Panc1 (cell line): ENCODE results near the gene SHROOM3. TPM values are rescaled to one million over a fixed set of nuclear protein-coding genes. Genes with fewer than 3 reads are reported as not detected.

ENCODE experiments used
- ATAC-seq: fragments of 200-7000 bp; cut with Tn5 transposase; 2 replicates; pipeline ENCODE4 v1.9.1; 2020; ENCODE audit warnings: mild to moderate bottlenecking, moderate library complexity
- BruUV-seq: library from RNA; stranded (reverse); fragments of 400-500 nt; replicated peaks from 2 replicates; lab custom pipeline; 2021; lab: Mats Ljungman, UMichigan
- CTCF ChIA-PET: fragments of 300-600 bp; sonication (Branson Sonifier 250); formaldehyde crosslinking; loops from one replicate; lab custom pipeline; 2022; ENCODE audit warnings: antibody characterized with exemption; lab: Charles Lee
- POLR2A ChIA-PET: fragments of 300-600 bp; sonication (Branson Sonifier 250); formaldehyde crosslinking; loops from one replicate; lab custom pipeline; 2022; ENCODE audit warnings: antibody characterized with exemption; lab: Charles Lee
- DNase-seq: peaks from one replicate; pipeline ENCODE4 v3.0.0-alpha.2; 2010; ENCODE audit warnings: low read depth, low spot score
- H3K27ac ChIP-seq: 2 replicates; pipeline ENCODE4 v1.5.1; 2011; ENCODE audit warnings: mild to moderate bottlenecking, low read length, inconsistent platforms
- H3K27me3 ChIP-seq: fragments of 200-500 bp; sonication (Bioruptor generic); 2 replicates; pipeline ENCODE4 v1.6.0; 2014; ENCODE audit warnings: low read length, inconsistent platforms; ENCODE audit not compliant: control insufficient read depth, insufficient read depth
- H3K36me3 ChIP-seq: fragments of 200-500 bp; sonication (Bioruptor generic); 2 replicates; pipeline ENCODE4 v1.5.1; 2014; ENCODE audit warnings: inconsistent platforms, mild to moderate bottlenecking, low read length, moderate library complexity; ENCODE audit not compliant: control insufficient read depth, insufficient read depth
- H3K4me1 ChIP-seq: 2 replicates; pipeline ENCODE4 v1.5.1; 2011; ENCODE audit warnings: inconsistent platforms, mild to moderate bottlenecking, low read length, moderate library complexity; ENCODE audit not compliant: control insufficient read depth, insufficient read depth
- H3K4me3 ChIP-seq, 2 experiments: 2 replicates each; pipeline ENCODE4 v1.5.1; 2011 to 2012; ENCODE audit warnings: low read depth in 2 of 2, low read length in 2 of 2, mild to moderate bottlenecking in 2 of 2, inconsistent platforms in 1 of 2, moderate library complexity in 1 of 2
- H3K9me3 ChIP-seq: fragments of 200-500 bp; sonication (Bioruptor generic); 2 replicates; pipeline ENCODE4 v1.5.1; 2014; ENCODE audit warnings: low read depth, mild to moderate bottlenecking, inconsistent platforms, low read length, moderate library complexity; ENCODE audit not compliant: control insufficient read depth, insufficient read depth
- POLR2AphosphoS5 ChIP-seq: IDR thresholded peaks from 2 replicates; pipeline ENCODE4 v1.6.1; 2012; ENCODE audit warnings: mild to moderate bottlenecking, low read depth, low read length, moderate library complexity
- SIN3A ChIP-seq: IDR thresholded peaks from 2 replicates; pipeline ENCODE4 v1.6.1; 2012; ENCODE audit warnings: low read depth, mild to moderate bottlenecking, low read length, moderate library complexity, borderline replicate concordance; ENCODE audit not compliant: insufficient read depth
- TCF7L2 ChIP-seq: IDR thresholded peaks from 2 replicates; pipeline ENCODE4 v1.6.1; 2011; ENCODE audit warnings: mild to moderate bottlenecking, low read depth, low read length, inconsistent platforms
- in situ Hi-C: cut with HindIII; loops from 2 replicates; pipeline ENCODE4 v1.10.0; 2016; ENCODE audit warnings: low sequenced_read_pairs, low pct_unique_long_range_greater_than_20kb
- intact Hi-C: fragments of 100-400 bp; cut with micrococcal nuclease; formaldehyde crosslinking; loops from one replicate; pipeline ENCODE4 v1.10.0; 2022; ENCODE audit not compliant: unreplicated experiment
- total RNA-seq: library from RNA; stranded (reverse); gene quantifications from one replicate; pipeline ENCODE4 v1.2.1, GENCODE V29; 2021; ENCODE audit not compliant: unreplicated experiment
- TF ChIP-seq, protein P1 (sequence below): fragments of 450-650 bp; IDR thresholded peaks from 2 replicates; pipeline ENCODE4 v1.5.1; 2017; ENCODE audit warnings: mild to moderate bottlenecking
- TF ChIP-seq, protein P2 (sequence below), 2 experiments: IDR thresholded peaks; 2 replicates each; pipeline ENCODE4 v1.6.1; 2011 to 2012; ENCODE audit warnings: low read depth in 2 of 2, control low read depth in 1 of 2, low read length in 1 of 2, mild to moderate bottlenecking in 1 of 2, moderate library complexity in 1 of 2; ENCODE audit not compliant: insufficient read depth in 1 of 2

Gene SHROOM3
- total RNA-seq, 1 experiment from 2014 or later: 7.2 TPM

DNA sequence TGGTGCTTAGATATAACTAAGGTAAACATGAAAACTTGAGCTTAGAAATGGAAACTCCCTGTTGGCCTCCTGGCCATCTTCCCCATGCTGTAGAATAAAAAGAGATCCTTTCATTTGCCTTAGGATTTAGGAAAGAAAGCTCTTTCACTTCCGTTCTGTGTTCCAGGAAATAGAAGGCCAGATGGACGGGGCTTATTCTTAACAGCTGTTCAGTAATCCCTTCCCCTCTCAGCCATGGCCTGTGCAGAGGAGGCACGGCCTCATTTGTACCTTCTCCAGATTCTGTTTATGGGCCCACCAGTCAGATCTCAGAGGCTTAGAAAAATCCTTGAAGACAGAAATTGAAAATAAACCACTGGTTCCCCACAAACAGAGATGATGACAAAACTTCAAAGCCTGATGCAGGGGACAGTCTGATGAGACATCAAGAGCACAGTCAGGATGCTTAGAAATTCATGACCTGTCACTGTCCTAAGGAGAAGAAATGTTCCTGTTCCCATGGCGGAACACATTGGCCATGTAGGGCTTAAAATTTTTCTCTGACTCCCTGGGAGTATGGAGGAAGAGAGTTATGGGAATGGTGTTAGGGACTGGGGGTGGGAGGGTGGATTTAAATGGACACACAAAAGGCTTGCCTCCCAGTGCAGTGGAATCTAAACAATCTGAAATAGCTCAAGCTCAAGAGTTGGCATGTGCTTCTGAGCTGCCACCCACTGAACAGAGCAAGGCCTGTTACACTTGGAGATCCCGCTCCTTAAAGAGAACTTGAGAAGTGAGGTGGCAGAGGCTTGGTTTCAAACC lies 274.1 kb downstream of the SHROOM3 start:
- Histone ChIP-seq H3K9me3 (no peaks in the 10 kb centered on the region), H3K4me1 (no peaks in the 10 kb centered on the region), H3K36me3 (no peaks in the 10 kb centered on the region), H3K27me3 (no peaks in the 10 kb centered on the region), H3K4me3 (no peak overlapping the region), H3K27ac (no peak overlapping the region)
- in situ Hi-C loops (no loop called here), intact Hi-C loops (no loop called here)
- ChIA-PET POLR2A (no interaction called here), CTCF (no interaction called here)
- no peak for DNase-seq
- BruUV-seq: no TSS peak
- ATAC-seq: no peak
- no peak for TF ChIP-seq SIN3A
- TF ChIP-seq, protein P1, sequence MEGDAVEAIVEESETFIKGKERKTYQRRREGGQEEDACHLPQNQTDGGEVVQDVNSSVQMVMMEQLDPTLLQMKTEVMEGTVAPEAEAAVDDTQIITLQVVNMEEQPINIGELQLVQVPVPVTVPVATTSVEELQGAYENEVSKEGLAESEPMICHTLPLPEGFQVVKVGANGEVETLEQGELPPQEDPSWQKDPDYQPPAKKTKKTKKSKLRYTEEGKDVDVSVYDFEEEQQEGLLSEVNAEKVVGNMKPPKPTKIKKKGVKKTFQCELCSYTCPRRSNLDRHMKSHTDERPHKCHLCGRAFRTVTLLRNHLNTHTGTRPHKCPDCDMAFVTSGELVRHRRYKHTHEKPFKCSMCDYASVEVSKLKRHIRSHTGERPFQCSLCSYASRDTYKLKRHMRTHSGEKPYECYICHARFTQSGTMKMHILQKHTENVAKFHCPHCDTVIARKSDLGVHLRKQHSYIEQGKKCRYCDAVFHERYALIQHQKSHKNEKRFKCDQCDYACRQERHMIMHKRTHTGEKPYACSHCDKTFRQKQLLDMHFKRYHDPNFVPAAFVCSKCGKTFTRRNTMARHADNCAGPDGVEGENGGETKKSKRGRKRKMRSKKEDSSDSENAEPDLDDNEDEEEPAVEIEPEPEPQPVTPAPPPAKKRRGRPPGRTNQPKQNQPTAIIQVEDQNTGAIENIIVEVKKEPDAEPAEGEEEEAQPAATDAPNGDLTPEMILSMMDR: no peak
- TF ChIP-seq TCF7L2: no peak
- no peak for TF ChIP-seq POLR2AphosphoS5
- TF ChIP-seq, protein P2, sequence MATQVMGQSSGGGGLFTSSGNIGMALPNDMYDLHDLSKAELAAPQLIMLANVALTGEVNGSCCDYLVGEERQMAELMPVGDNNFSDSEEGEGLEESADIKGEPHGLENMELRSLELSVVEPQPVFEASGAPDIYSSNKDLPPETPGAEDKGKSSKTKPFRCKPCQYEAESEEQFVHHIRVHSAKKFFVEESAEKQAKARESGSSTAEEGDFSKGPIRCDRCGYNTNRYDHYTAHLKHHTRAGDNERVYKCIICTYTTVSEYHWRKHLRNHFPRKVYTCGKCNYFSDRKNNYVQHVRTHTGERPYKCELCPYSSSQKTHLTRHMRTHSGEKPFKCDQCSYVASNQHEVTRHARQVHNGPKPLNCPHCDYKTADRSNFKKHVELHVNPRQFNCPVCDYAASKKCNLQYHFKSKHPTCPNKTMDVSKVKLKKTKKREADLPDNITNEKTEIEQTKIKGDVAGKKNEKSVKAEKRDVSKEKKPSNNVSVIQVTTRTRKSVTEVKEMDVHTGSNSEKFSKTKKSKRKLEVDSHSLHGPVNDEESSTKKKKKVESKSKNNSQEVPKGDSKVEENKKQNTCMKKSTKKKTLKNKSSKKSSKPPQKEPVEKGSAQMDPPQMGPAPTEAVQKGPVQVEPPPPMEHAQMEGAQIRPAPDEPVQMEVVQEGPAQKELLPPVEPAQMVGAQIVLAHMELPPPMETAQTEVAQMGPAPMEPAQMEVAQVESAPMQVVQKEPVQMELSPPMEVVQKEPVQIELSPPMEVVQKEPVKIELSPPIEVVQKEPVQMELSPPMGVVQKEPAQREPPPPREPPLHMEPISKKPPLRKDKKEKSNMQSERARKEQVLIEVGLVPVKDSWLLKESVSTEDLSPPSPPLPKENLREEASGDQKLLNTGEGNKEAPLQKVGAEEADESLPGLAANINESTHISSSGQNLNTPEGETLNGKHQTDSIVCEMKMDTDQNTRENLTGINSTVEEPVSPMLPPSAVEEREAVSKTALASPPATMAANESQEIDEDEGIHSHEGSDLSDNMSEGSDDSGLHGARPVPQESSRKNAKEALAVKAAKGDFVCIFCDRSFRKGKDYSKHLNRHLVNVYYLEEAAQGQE (IDR thresholded peaks at IDR 0.05; ENCODE audit: insufficient read depth in 1 of 2, low read depth in 2 of 2, low read length in 1 of 2): no peak

DNA sequence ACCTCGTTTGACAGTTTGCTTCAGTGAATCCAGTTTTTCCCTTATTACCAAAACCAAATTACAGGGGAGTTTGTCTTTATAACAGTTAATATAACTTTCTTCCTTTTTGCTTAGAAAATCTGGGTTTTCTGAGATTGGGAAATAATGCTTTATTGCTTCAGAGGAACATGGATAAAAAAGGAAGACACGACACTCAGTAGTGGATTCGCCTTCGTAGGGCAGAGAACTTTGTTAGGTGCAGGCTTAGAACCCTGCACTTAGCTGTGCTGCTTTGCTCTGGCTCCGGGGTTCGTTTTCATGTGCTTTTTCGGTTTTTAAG lies 274.7 kb downstream of the SHROOM3 start:
- Histone ChIP-seq H3K4me3 (no peak overlapping the region), H3K27ac (no peak overlapping the region), H3K9me3 (no peaks in the 10 kb centered on the region), H3K27me3 (no peaks in the 10 kb centered on the region), H3K36me3 (no peaks in the 10 kb centered on the region), H3K4me1 (no peaks in the 10 kb centered on the region)
- no peak for ATAC-seq
- ChIA-PET CTCF (no interaction called here), POLR2A (no interaction called here)
- BruUV-seq: no TSS peak
- no peak for TF ChIP-seq TCF7L2
- TF ChIP-seq, protein P2 (IDR thresholded peaks at IDR 0.05; ENCODE audit: insufficient read depth in 1 of 2, low read depth in 2 of 2, low read length in 1 of 2): no peak
- TF ChIP-seq POLR2AphosphoS5: no peak
- in situ Hi-C loops: no loop called here
- intact Hi-C loops: no loop called here
- no peak for DNase-seq
